ENCODE results near the gene NFIA.
"Not testable (repeated sequence)": the region's sequence is repeated elsewhere in the genome, so short reads cannot be mapped to it uniquely, and the experiment has no call there.

The NFIA gene

DNA sequence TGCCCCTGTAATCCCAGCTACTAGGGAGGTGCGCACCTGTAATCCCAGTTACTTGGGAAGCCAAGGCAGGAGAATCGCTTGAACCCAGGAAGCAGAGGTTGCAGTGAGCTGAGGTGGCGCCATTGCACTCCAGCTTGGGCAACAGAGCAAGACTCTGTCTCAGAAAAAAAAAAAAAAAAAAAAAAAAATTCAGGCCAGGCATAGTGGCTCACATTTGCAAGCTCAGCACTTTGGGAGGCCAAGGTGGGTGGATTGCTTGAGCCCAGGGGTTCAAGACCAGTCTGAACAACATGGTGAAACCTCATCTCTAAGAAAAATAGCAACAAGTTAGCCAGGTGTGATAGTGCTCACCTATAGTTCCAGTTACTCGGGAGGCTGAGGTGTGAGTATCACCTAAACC is 20.8 kb upstream of the NFIA start:
- H3K36me3 ChIP-seq (ENCODE audit: control insufficient read depth, insufficient read depth, low read length); H3K9me3 ChIP-seq (ENCODE audit: control insufficient read depth, low read length); H3K4me1 ChIP-seq (ENCODE audit: control insufficient read depth, insufficient read depth, low read length); H3K27ac ChIP-seq (ENCODE audit: insufficient read depth, low read depth, low read length, poor library complexity, severe bottlenecking); H3K4me3 ChIP-seq (ENCODE audit: insufficient read depth, low read depth, low read length): not testable (repeated sequence)
- peaks cover 22% of the 10 kb centered on the region for H3K27me3 ChIP-seq (ENCODE audit: control insufficient read depth, insufficient read depth, low read length, poor library complexity, severe bottlenecking)
- 88 to 96% methylated on average over 4 of the region's 4 CpGs for WGBS, 2 experiments

- H3K4me1 ChIP-seq (ENCODE audit: control insufficient read depth, insufficient read depth, low read length), result no peaks in the 10 kb centered on the region
- H3K27me3 ChIP-seq (ENCODE audit: control insufficient read depth, insufficient read depth, low read length, poor library complexity, severe bottlenecking), result no peaks in the 10 kb centered on the region
- no peaks in the 10 kb centered on the region for H3K36me3 ChIP-seq (ENCODE audit: control insufficient read depth, insufficient read depth, low read length)
- no peaks in the 10 kb centered on the region for H3K9me3 ChIP-seq (ENCODE audit: control insufficient read depth, low read length)
- no peak overlapping the region for H3K27ac ChIP-seq (ENCODE audit: insufficient read depth, low read depth, low read length, poor library complexity, severe bottlenecking)
- H3K4me3 ChIP-seq (ENCODE audit: insufficient read depth, low read depth, low read length), result no peak overlapping the region
- WGBS, 2 experiments, result 100% methylated on average over 1 of the region's 1 CpG; no CpG with 5 or more reads in 1 of the 2 experiments
Measured at GRCh38 chr1:61064673-61065072, 17.7 kb upstream of the NFIA start.

GRCh38 chr1:61067446-61068019 is 14.8 kb upstream of the NFIA start:
- Histone ChIP-seq H3K36me3 (ENCODE audit: control insufficient read depth, insufficient read depth, low read length) (no peaks in the 10 kb centered on the region), H3K4me3 (ENCODE audit: insufficient read depth, low read depth, low read length) (no peak overlapping the region), H3K27me3 (ENCODE audit: control insufficient read depth, insufficient read depth, low read length, poor library complexity, severe bottlenecking) (peaks cover 5% of the 10 kb centered on the region), H3K9me3 (ENCODE audit: control insufficient read depth, low read length) (no peaks in the 10 kb centered on the region), H3K4me1 (ENCODE audit: control insufficient read depth, insufficient read depth, low read length) (no peaks in the 10 kb centered on the region), H3K27ac (ENCODE audit: insufficient read depth, low read depth, low read length, poor library complexity, severe bottlenecking) (no peak overlapping the region)
- 92 to 95% methylated on average over 4 of the region's 4 CpGs for WGBS, 2 experiments

- peaks cover 5% of the 10 kb centered on the region for H3K27me3 ChIP-seq (ENCODE audit: control insufficient read depth, insufficient read depth, low read length, poor library complexity, severe bottlenecking)
- H3K4me1 ChIP-seq (ENCODE audit: control insufficient read depth, insufficient read depth, low read length), result no peaks in the 10 kb centered on the region
- no peaks in the 10 kb centered on the region for H3K36me3 ChIP-seq (ENCODE audit: control insufficient read depth, insufficient read depth, low read length)
- no peak overlapping the region for H3K27ac ChIP-seq (ENCODE audit: insufficient read depth, low read depth, low read length, poor library complexity, severe bottlenecking)
- 94 to 99% methylated on average over 3 of the region's 4 CpGs for WGBS, 2 experiments
- H3K4me3 ChIP-seq (ENCODE audit: insufficient read depth, low read depth, low read length), result no peak overlapping the region
- H3K9me3 ChIP-seq (ENCODE audit: control insufficient read depth, low read length), result no peaks in the 10 kb centered on the region
Measured at GRCh38 chr1:61070054-61070453, 12.3 kb upstream of the NFIA start.

DNA sequence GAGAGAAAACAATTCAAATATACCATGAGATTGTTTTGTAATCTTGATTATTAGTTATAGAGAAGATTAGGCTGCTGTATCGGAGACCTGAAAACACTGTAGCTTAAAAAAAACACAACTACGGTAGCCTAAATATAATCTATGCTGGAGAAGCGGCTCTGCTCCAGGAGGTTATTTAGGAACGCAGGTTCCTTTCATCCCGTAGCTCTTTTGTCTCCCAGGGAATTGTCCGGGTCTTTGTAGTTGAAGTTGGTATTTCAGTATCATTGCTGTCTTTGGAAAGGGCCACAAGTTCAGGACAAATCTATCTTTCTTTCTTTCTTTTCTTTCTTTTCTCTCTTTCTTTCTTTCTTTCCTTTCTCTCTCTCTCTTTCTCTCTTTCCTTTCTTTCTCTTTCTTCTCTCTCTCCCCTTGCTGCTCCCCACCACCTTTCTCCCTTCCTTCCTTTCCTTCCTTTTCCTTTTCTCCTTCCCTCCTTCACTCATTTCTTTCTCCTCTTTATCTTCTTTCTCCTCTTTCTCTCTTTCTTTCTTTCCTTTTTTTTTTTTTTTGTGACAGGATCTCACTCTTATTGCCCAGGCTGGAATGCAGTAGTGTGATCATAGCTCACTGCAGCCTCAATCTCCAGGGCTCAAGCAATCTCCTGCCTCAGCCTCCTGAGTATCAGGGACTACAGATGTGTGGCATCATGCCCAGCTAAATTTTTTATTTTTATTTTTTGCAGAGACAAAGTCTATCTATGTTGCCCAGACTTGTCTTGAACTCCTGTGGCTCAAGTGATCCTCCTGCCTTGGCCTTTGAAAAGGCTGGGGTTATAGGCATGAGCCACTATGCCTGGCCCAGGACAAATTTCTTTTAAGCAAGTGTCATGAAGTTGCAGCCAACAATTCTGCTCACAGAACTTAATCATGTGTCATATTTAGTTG is 10.9 kb upstream of the NFIA start:
- H3K27ac ChIP-seq (ENCODE audit: insufficient read depth, low read depth, low read length, poor library complexity, severe bottlenecking), result no peak overlapping the region
- H3K4me3 ChIP-seq (ENCODE audit: insufficient read depth, low read depth, low read length), result no peak overlapping the region
- H3K4me1 ChIP-seq (ENCODE audit: control insufficient read depth, insufficient read depth, low read length), result peaks cover 4% of the 10 kb centered on the region
- peaks cover 12% of the 10 kb centered on the region for H3K27me3 ChIP-seq (ENCODE audit: control insufficient read depth, insufficient read depth, low read length, poor library complexity, severe bottlenecking)
- no peaks in the 10 kb centered on the region for H3K9me3 ChIP-seq (ENCODE audit: control insufficient read depth, low read length)
- no peaks in the 10 kb centered on the region for H3K36me3 ChIP-seq (ENCODE audit: control insufficient read depth, insufficient read depth, low read length)
- 29 to 32% methylated on average over 6 of the region's 6 CpGs for WGBS, 2 experiments

DNA sequence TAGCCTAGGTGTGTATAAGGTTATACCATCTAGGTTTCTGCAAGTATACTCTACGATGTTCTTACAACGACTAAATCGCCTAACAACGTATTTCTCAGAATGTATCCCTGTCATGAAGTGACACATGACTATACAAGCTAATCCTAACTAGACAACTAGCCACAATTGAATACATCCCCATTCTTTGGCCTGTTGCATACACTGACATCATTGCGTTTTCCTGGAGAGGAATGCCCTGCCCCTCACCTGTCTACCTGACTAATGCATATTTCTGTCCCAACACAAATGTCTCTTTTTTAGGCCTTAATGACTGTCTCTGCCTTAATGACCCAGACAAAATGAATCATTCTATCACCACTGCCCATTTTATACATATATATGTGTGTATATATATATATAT is 8.5 kb upstream of the NFIA start:
- Histone ChIP-seq H3K4me1 (ENCODE audit: control insufficient read depth, insufficient read depth, low read length) (peaks cover 8% of the 10 kb centered on the region), H3K36me3 (ENCODE audit: control insufficient read depth, insufficient read depth, low read length) (no peaks in the 10 kb centered on the region), H3K27ac (ENCODE audit: insufficient read depth, low read depth, low read length, poor library complexity, severe bottlenecking) (no peak overlapping the region), H3K27me3 (ENCODE audit: control insufficient read depth, insufficient read depth, low read length, poor library complexity, severe bottlenecking) (peaks cover 22% of the 10 kb centered on the region), H3K9me3 (ENCODE audit: control insufficient read depth, low read length) (no peaks in the 10 kb centered on the region), H3K4me3 (ENCODE audit: insufficient read depth, low read depth, low read length) (no peak overlapping the region)
- WGBS, 2 experiments, result 93 to 95% methylated on average over 5 of the region's 5 CpGs

DNA sequence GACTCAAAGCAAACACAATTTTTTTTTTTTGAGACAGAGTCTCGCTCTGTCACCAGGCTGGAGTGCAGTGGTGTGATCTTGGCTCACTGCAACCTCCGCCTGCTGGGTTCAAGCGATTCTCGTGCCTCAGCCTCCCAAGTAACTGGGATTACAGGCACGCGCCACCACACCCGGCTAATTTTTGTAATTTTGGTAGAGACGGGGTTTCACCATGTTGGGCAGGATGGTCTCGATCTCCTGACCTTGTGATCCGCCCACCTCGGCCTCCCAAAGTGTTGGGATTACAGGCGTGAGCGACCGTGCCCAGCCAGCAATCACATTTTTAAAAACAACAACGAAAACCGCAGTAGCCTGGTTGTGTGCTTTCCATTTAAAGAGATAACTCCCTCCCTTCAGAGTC is 6.5 kb upstream of the NFIA start:
- not testable (repeated sequence) for H3K36me3 ChIP-seq (ENCODE audit: control insufficient read depth, insufficient read depth, low read length); H3K9me3 ChIP-seq (ENCODE audit: control insufficient read depth, low read length); H3K27ac ChIP-seq (ENCODE audit: insufficient read depth, low read depth, low read length, poor library complexity, severe bottlenecking); H3K4me3 ChIP-seq (ENCODE audit: insufficient read depth, low read depth, low read length)
- peaks cover 13% of the 10 kb centered on the region for H3K4me1 ChIP-seq (ENCODE audit: control insufficient read depth, insufficient read depth, low read length)
- WGBS, 2 experiments, result 82 to 87% methylated on average over 16 of the region's 16 CpGs
- H3K27me3 ChIP-seq (ENCODE audit: control insufficient read depth, insufficient read depth, low read length, poor library complexity, severe bottlenecking), result peaks cover 39% of the 10 kb centered on the region

DNA sequence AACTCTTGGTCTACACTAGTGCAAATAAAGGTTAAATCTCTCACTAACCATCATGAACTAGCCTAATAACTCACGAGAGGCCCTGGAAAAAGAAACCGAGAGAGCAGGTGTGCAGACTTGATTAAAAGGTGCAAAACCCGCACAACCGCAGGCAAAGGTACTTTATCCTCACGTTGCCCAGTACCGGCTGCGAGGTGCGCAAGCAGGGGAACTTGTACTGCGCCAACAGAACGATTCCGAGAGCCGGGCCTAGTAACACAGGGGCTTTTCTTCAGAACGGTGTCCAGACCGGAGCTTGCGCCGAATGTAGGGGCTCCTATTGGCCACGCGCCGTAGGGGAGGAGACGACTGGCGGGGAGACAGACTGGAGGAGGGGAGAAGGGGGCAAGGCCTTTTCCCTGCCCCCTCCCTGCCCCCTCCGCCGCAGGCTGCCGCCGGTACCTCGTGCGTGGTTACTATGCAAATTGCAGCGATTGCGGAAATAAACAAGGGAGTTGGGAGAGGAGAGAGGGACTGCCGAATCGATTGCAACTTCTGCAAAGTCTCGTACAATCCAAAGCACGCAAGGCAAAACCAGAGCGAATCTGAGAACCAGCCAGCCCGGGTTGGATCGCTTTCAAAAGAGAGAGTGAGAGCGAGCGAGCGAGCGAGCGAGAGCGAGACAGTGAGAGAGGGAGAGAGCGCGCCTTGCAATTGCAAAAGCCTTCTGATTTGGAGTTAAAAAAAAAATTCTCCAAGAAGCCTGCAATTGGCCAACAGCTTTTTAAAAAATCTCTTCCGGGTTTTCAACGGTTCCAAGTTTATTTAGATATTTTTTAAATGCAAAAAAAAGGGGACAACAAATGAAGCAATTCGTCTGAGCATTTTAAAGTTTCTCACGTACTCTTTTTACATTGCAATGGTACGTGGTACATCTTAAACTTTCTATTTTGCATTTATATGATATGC is 5.4 kb upstream of the NFIA start:
- H3K4me3 ChIP-seq (ENCODE audit: insufficient read depth, low read depth, low read length), result peak overlapping the region; percentile 45
- peak overlapping the region; percentile 53 for H3K27ac ChIP-seq (ENCODE audit: insufficient read depth, low read depth, low read length, poor library complexity, severe bottlenecking)
- peaks cover 19% of the 10 kb centered on the region for H3K4me1 ChIP-seq (ENCODE audit: control insufficient read depth, insufficient read depth, low read length)
- H3K9me3 ChIP-seq (ENCODE audit: control insufficient read depth, low read length), result no peaks in the 10 kb centered on the region
- H3K36me3 ChIP-seq (ENCODE audit: control insufficient read depth, insufficient read depth, low read length), result no peaks in the 10 kb centered on the region
- WGBS, 2 experiments, result 1% methylated on average over 45 to 47 of the region's 49 CpGs
- peaks cover 48% of the 10 kb centered on the region for H3K27me3 ChIP-seq (ENCODE audit: control insufficient read depth, insufficient read depth, low read length, poor library complexity, severe bottlenecking)

DNA sequence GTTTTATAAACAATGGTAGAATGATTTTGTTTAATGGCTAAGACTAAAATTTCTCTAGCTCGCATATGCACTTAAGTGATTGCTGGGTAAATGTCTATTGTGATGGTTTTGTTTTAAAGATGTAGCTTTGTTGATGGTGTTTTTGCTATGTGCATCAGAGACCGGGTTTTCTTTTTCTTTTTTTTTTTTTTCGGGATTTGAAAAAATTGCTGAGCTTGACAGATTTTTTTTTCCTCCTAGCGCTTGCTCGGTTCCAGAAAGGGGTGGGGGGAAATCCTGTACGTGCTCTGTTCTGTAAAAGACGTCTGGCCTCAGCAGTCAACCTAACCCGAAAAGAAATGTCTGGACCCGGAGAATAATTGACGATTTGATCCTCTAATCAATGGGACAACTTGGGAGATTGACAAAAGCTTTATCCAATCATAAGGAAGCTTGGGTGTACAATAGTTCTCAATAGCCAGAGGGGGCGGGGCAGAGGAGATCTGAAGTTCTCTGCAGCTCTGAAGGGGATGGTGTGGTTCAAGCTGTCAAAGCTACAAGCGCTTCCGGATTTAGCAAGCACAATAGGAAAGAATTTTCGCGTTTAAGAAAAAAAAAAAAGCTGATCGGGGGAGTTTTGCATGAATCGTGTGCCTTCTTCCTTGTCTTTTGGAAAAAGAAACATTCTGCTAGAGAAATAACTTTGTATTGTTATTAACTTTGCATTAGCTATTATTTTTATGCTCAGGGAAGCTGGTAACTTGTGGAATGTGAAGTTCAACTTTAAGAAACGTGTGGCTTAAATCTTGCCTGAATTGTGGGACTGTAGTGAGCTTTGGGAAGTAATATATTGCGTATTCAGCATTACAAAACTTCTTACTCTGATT is 4.5 kb upstream of the NFIA start:
- peak overlapping the region; percentile 45 for H3K4me3 ChIP-seq (ENCODE audit: insufficient read depth, low read depth, low read length)
- peaks cover 55% of the 10 kb centered on the region for H3K27me3 ChIP-seq (ENCODE audit: control insufficient read depth, insufficient read depth, low read length, poor library complexity, severe bottlenecking)
- no peaks in the 10 kb centered on the region for H3K9me3 ChIP-seq (ENCODE audit: control insufficient read depth, low read length)
- peak overlapping the region; percentile 2 for H3K27ac ChIP-seq (ENCODE audit: insufficient read depth, low read depth, low read length, poor library complexity, severe bottlenecking)
- H3K36me3 ChIP-seq (ENCODE audit: control insufficient read depth, insufficient read depth, low read length), result no peaks in the 10 kb centered on the region
- 1 to 6% methylated on average over 18 to 19 of the region's 19 CpGs for WGBS, 2 experiments
- H3K4me1 ChIP-seq (ENCODE audit: control insufficient read depth, insufficient read depth, low read length), result peaks cover 19% of the 10 kb centered on the region

All from ectodermal cell (in vitro differentiated cells).